ENCODE results near the gene CHTF18. TPM values are rescaled to one million over a fixed set of nuclear protein-coding genes. Genes with fewer than 3 reads are reported as not detected.

Gene CHTF18
- total RNA-seq, 2 experiments from 2014 or later = 30.7 to 31.1 TPM

- Histone ChIP-seq H3K27me3 (ENCODE audit: control insufficient read depth in 1 of 2, insufficient read depth in 2 of 2, low read length in 2 of 2) (peaks cover 25 to 29% of the 10 kb centered on the region in 2 experiments), H3K9me3 (ENCODE audit: control insufficient read depth in 1 of 2, insufficient read depth in 1 of 2, low read length in 2 of 2) (peaks cover 0 to 23% of the 10 kb centered on the region in 2 experiments), H3K4me3 (ENCODE audit: low read length) (no peak overlapping the region), H3K27ac (ENCODE audit: low read depth in 1 of 2, low read length in 2 of 2) (no peak overlapping the region), H3K4me1 (ENCODE audit: insufficient read depth, low read length) (peaks cover 4% of the 10 kb centered on the region), H3K36me3 (ENCODE audit: insufficient read depth, low read length) (no peaks in the 10 kb centered on the region)
- no peak overlapping the region for H3K4me3 Mint-ChIP-seq
- H3K9me3 Mint-ChIP-seq = no peaks in the 10 kb centered on the region
- no peaks in the 10 kb centered on the region for H3K4me1 Mint-ChIP-seq (ENCODE audit: low read depth)
- intact Hi-C loops (cut with DNase I, micrococcal nuclease) = no loop called here
- CTCF ChIA-PET = no interaction called here
- POLR2A ChIA-PET = no interaction called here
- H3K27me3 Mint-ChIP-seq = peaks cover 10% of the 10 kb centered on the region
- ATAC-seq (ENCODE audit: poor library complexity) (no peak), DNase-seq (no peak)
- no peak overlapping the region for H3K27ac Mint-ChIP-seq
- H3K36me3 Mint-ChIP-seq (ENCODE audit: low read depth) = no peaks in the 10 kb centered on the region
- TF ChIP-seq CTCF (IDR thresholded peaks at IDR 0.05) = no peak
Measured at GRCh38 chr16:797686-798085, 9.3 kb downstream of the CHTF18 start.

- no peak overlapping the region for H3K27ac Mint-ChIP-seq
- intact Hi-C loops (cut with DNase I, micrococcal nuclease) = no loop called here
- Histone ChIP-seq H3K27me3 (ENCODE audit: control insufficient read depth in 1 of 2, insufficient read depth in 2 of 2, low read length in 2 of 2) (peaks cover 25 to 31% of the 10 kb centered on the region in 2 experiments), H3K4me1 (ENCODE audit: insufficient read depth, low read length) (peaks cover 4% of the 10 kb centered on the region), H3K36me3 (ENCODE audit: insufficient read depth, low read length) (no peaks in the 10 kb centered on the region), H3K27ac (ENCODE audit: low read depth in 1 of 2, low read length in 2 of 2) (no peak overlapping the region), H3K4me3 (ENCODE audit: low read length) (no peak overlapping the region), H3K9me3 (ENCODE audit: control insufficient read depth in 1 of 2, insufficient read depth in 1 of 2, low read length in 2 of 2) (peaks cover 0 to 23% of the 10 kb centered on the region in 2 experiments)
- no peaks in the 10 kb centered on the region for H3K4me1 Mint-ChIP-seq (ENCODE audit: low read depth)
- peaks cover 14% of the 10 kb centered on the region for H3K27me3 Mint-ChIP-seq
- no peak for ATAC-seq (ENCODE audit: poor library complexity)
- CTCF ChIA-PET = no interaction called here
- no peaks in the 10 kb centered on the region for H3K9me3 Mint-ChIP-seq
- no peak for DNase-seq
- POLR2A ChIA-PET = no interaction called here
- no peak for TF ChIP-seq CTCF (IDR thresholded peaks at IDR 0.05)
- no peak overlapping the region for H3K4me3 Mint-ChIP-seq
- H3K36me3 Mint-ChIP-seq (ENCODE audit: low read depth) = no peaks in the 10 kb centered on the region
Measured at GRCh38 chr16:798666-799065, 10.2 kb downstream of the CHTF18 start.

GRCh38 chr16:799111-799947 lies 10.9 kb downstream of the CHTF18 start:
- H3K4me1 ChIP-seq (ENCODE audit: insufficient read depth, low read length) = peaks cover 4% of the 10 kb centered on the region
- H3K36me3 Mint-ChIP-seq (ENCODE audit: low read depth) = no peaks in the 10 kb centered on the region
- peaks cover 25 to 31% of the 10 kb centered on the region in 2 experiments for H3K27me3 ChIP-seq (ENCODE audit: control insufficient read depth in 1 of 2, insufficient read depth in 2 of 2, low read length in 2 of 2)
- no peak overlapping the region for H3K4me3 ChIP-seq (ENCODE audit: low read length)
- H3K27ac Mint-ChIP-seq = no peak overlapping the region
- no peak overlapping the region for H3K4me3 Mint-ChIP-seq
- no peak for TF ChIP-seq CTCF (IDR thresholded peaks at IDR 0.05)
- H3K4me1 Mint-ChIP-seq (ENCODE audit: low read depth) = no peaks in the 10 kb centered on the region
- DNase-seq (no peak), ATAC-seq (ENCODE audit: poor library complexity) (no peak)
- H3K9me3 Mint-ChIP-seq = no peaks in the 10 kb centered on the region
- H3K27ac ChIP-seq (ENCODE audit: low read depth in 1 of 2, low read length in 2 of 2) = no peak overlapping the region
- POLR2A ChIA-PET = no interaction called here
- H3K9me3 ChIP-seq (ENCODE audit: control insufficient read depth in 1 of 2, insufficient read depth in 1 of 2, low read length in 2 of 2) = peaks cover 0 to 23% of the 10 kb centered on the region in 2 experiments
- H3K36me3 ChIP-seq (ENCODE audit: insufficient read depth, low read length) = no peaks in the 10 kb centered on the region
- H3K27me3 Mint-ChIP-seq = peaks cover 14% of the 10 kb centered on the region
- CTCF ChIA-PET = no interaction called here
- intact Hi-C loops (cut with DNase I, micrococcal nuclease) = no loop called here

All from CD4-positive, alpha-beta T cell (primary cell).